K562 (cell line): ENCODE results near the gene GPR152. TPM values are rescaled to one million over a fixed set of nuclear protein-coding genes. Genes with fewer than 3 reads are reported as not detected.

Experiments
- ATAC-seq: fragments of 200-7000 bp; cut with Tn5 transposase; 3 replicates; pipeline ENCODE4 v1.9.1; 2020; ENCODE audit warnings: moderate library complexity
- BruUV-seq: library from RNA; stranded (reverse); fragments of 400-500 nt; replicated peaks from 2 replicates; lab custom pipeline; 2021; lab: Mats Ljungman, UMichigan
- CTCF ChIA-PET: fragments of 300-600 bp; formaldehyde crosslinking; extraction: SDS; loops from one replicate; lab custom pipeline; 2021; ENCODE audit warnings: low intra/inter-chr PET ratio; lab: Yijun Ruan, JAX
- POLR2A ChIA-PET: fragments of 300-600, 350-650 bp; sonication (Branson Sonifier 250); formaldehyde crosslinking; extraction: SDS; loops from one replicate; lab custom pipeline; 2021; ENCODE audit warnings: antibody characterized with exemption, inconsistent platforms; lab: Yijun Ruan, JAX
- DNase-seq, 4 experiments: peaks; one replicate each; pipeline versions ENCODE4 v3.0.0 to v3.0.0-alpha.2; 2011 to 2018; ENCODE audit warnings: low spot score in 3 of 4, mixed read lengths in 3 of 4; ENCODE audit errors: extremely low read depth in 1 of 4
- FAIRE-seq: peaks from 2 replicates; lab custom pipeline; 2011; peaks lifted over from hg19 to GRCh38; lab: Jason Lieb, UNC
- H2AFZ ChIP-seq: 2 replicates; pipeline ENCODE4 v1.6.0; 2011; ENCODE audit warnings: low read depth, low read length, control low read depth, inconsistent platforms
- H3K27ac ChIP-seq: fragments of 200-600 bp; 3 replicates; pipeline ENCODE4 v1.8.0; 2011; ENCODE audit warnings: low read depth, mild to moderate bottlenecking, control low read depth, inconsistent platforms, low read length, moderate library complexity, mixed read lengths; ENCODE audit errors: extremely low read depth
- H3K27me3 ChIP-seq, 2 experiments: fragments of 300-600 bp in 1 of 2; 2 replicates in 1 of 2; 3 replicates in 1 of 2; pipeline versions ENCODE4 v1.6.0 to v1.8.0; 2011; ENCODE audit warnings: inconsistent platforms in 2 of 2, low read length in 2 of 2, mild to moderate bottlenecking in 1 of 2, mixed read lengths in 1 of 2, moderate library complexity in 1 of 2; ENCODE audit not compliant: control insufficient read depth in 2 of 2, insufficient read depth in 2 of 2
- H3K36me3 ChIP-seq: fragments of 300-600 bp; 3 replicates; pipeline ENCODE4 v1.8.0; 2011; ENCODE audit warnings: mild to moderate bottlenecking, low read length, inconsistent platforms; ENCODE audit not compliant: control insufficient read depth, insufficient read depth
- H3K4me1 ChIP-seq, 2 experiments: fragments of 200-600 bp in 1 of 2; replicated peaks in 1 of 2; 2 replicates in 1 of 2; 3 replicates in 1 of 2; pipeline versions ENCODE4 v1.5.1 to v1.8.0; 2011; ENCODE audit warnings: inconsistent platforms in 2 of 2, low read length in 2 of 2, mild to moderate bottlenecking in 1 of 2, mixed read lengths in 1 of 2, moderate library complexity in 1 of 2; ENCODE audit not compliant: control insufficient read depth in 2 of 2, insufficient read depth in 2 of 2
- H3K4me2 ChIP-seq: 2 replicates; pipeline ENCODE4 v1.6.1; 2011; ENCODE audit warnings: low read length, control low read depth, inconsistent platforms, mixed read lengths; ENCODE audit not compliant: insufficient read depth
- H3K4me3 ChIP-seq: fragments of 200-600 bp; sonication (generic), shearing (Covaris generic); 2 replicates; pipeline ENCODE4 v1.5.1; 2016; ENCODE audit warnings: control low read depth, inconsistent platforms
- H3K79me2 ChIP-seq: fragments of 200-600 bp; 3 replicates; pipeline ENCODE4 v1.8.0; 2011; ENCODE audit warnings: low read length, inconsistent platforms; ENCODE audit not compliant: control insufficient read depth, insufficient read depth
- H3K9ac ChIP-seq, 2 experiments: 2 replicates each; pipeline versions ENCODE4 v1.6.0 to v1.6.1; 2011; ENCODE audit warnings: low read depth in 2 of 2, low read length in 2 of 2, control low read depth in 1 of 2, inconsistent platforms in 1 of 2, mild to moderate bottlenecking in 1 of 2, mixed read lengths in 1 of 2; ENCODE audit not compliant: insufficient read depth in 1 of 2
- H3K9me1 ChIP-seq: one replicate; pipeline ENCODE4 v1.6.0; 2011; ENCODE audit warnings: inconsistent platforms, mild to moderate bottlenecking, low read length, moderate library complexity; ENCODE audit not compliant: control insufficient read depth, insufficient read depth
- H3K9me3 ChIP-seq: replicated peaks from 2 replicates; pipeline ENCODE4 v1.5.1; 2011; ENCODE audit warnings: low read depth, low read length, inconsistent platforms; ENCODE audit not compliant: control insufficient read depth, insufficient read depth
- H4K20me1 ChIP-seq: replicated peaks from 2 replicates; pipeline ENCODE4 v1.6.1; 2011; ENCODE audit warnings: low read length, inconsistent platforms, mixed read lengths; ENCODE audit not compliant: control insufficient read depth, insufficient read depth
- ARNT ChIP-seq, 2 experiments: fragments of 450-650 bp; IDR thresholded peaks; 2 replicates each; pipeline ENCODE4 v1.6.1; 2016; ENCODE audit warnings: mild to moderate bottlenecking in 1 of 2
- ATF3 ChIP-seq, 2 experiments: fragments of 450-650 bp in 1 of 2; sonication (generic) in 1 of 2; formaldehyde crosslinking in 1 of 2; IDR thresholded peaks in 1 of 2; conservative IDR thresholded peaks in 1 of 2; 2 replicates each; pipeline versions ENCODE4 v1.6.1 to v1.8.1; 2016 to 2023; ENCODE audit warnings: mild to moderate bottlenecking in 2 of 2, moderate library complexity in 2 of 2, inconsistent platforms in 1 of 2, missing genetic modification reagents in 1 of 2
- DACH1 ChIP-seq: fragments of 450-650 bp; IDR thresholded peaks from 2 replicates; pipeline ENCODE4 v1.6.1; 2018; ENCODE audit not compliant: partially characterized antibody
- DPF2 ChIP-seq: fragments of 450-650 bp; IDR thresholded peaks from 2 replicates; pipeline ENCODE4 v1.6.1; 2016
- EGR1 ChIP-seq: fragments of 450-650 bp; conservative IDR thresholded peaks from 2 replicates; pipeline ENCODE4 v1.6.1; 2017; ENCODE audit warnings: mild to moderate bottlenecking
- FOSL1 ChIP-seq: fragments of 200-800 bp; sonication (Bioruptor generic); conservative IDR thresholded peaks from 2 replicates; pipeline ENCODE4 v1.6.1; 2016; ENCODE audit warnings: missing genetic modification characterization, missing compliant biosample characterization
- HDAC1 ChIP-seq, 2 experiments: fragments of 450-650 bp; IDR thresholded peaks; 2 replicates each; pipeline ENCODE4 v1.6.1; 2016 to 2017; ENCODE audit warnings: inconsistent platforms in 1 of 2, mild to moderate bottlenecking in 1 of 2, moderate library complexity in 1 of 2
- HIVEP1 ChIP-seq: fragments of 250-450 bp; sonication (Bioruptor Pico); IDR thresholded peaks from 2 replicates; pipeline ENCODE4 v1.4.0; 2020; ENCODE audit warnings: mild to moderate bottlenecking
- SMARCE1 ChIP-seq: fragments of 450-650 bp; IDR thresholded peaks from 2 replicates; pipeline ENCODE4 v1.7.1; 2016; ENCODE audit warnings: mild to moderate bottlenecking
- SPI1 ChIP-seq: IDR thresholded peaks from 2 replicates; pipeline ENCODE4 v1.6.1; 2011; ENCODE audit warnings: low read depth, low read length, control low read depth, borderline replicate concordance
- ZNF384 ChIP-seq: IDR thresholded peaks from 2 replicates; pipeline ENCODE4 v1.6.1; 2012; ENCODE audit warnings: low read depth, low read length, improper control_type of control experiment
- ZNF79 ChIP-seq: fragments of 250-450 bp; sonication (Bioruptor Pico); IDR thresholded peaks from 2 replicates; pipeline ENCODE4 v1.4.0; 2020; ENCODE audit warnings: low read depth, mild to moderate bottlenecking, moderate library complexity
- WGBS: fragments of 100-300 bp; shearing (Covaris generic); methylation state at CpG from one replicate; pipeline ENCODE4 v1.1.6; 2016; ENCODE audit warnings: low coverage, mixed read lengths; ENCODE audit not compliant: insufficient coverage; ENCODE audit errors: missing lambda C conversion rate; 5-methylcytosine and 5-hydroxymethylcytosine counted together
- in situ Hi-C: fragments of 300-500 bp; cut with MboI; formaldehyde crosslinking; loops from 4 replicates; pipeline ENCODE4 v1.15.0; 2018; ENCODE audit warnings: inconsistent platforms, mixed read lengths
- intact Hi-C: fragments of 100-400 bp; cut with micrococcal nuclease; formaldehyde crosslinking; loops from 2 replicates; pipeline ENCODE4 v1.14.2; 2022
- polyA plus RNA-seq, 8 experiments: library from polyadenylated mRNA; depleted of rRNA in 4 of 8; stranded (reverse) in 5 of 8; unstranded in 3 of 8; fragments of >200 nt; fragmentation: Nextera tagmentation in 2 of 8; fragmentation: Illumina TruSeq in 1 of 8; extraction: Ambion mirVana in 2 of 8; extraction: Trizol in 1 of 8; gene quantifications; 2 replicates each; pipeline versions ENCODE4 v1.2.1 to v1.2.3, GENCODE V29; 2011 to 2014; ENCODE audit warnings: inconsistent platforms in 1 of 8, missing spikeins in 1 of 8
- total RNA-seq, 7 experiments: library from RNA; depleted of rRNA in 6 of 7; stranded (reverse); fragments of >200 nt in 6 of 7; fragmentation: Illumina TruSeq in 2 of 7; extraction: Trizol in 2 of 7; gene quantifications; 2 replicates each; pipeline versions ENCODE4 v1.2.1 to v1.2.3, GENCODE V29; 2011 to 2021; ENCODE audit warnings: low replicate concordance in 1 of 7
- TF ChIP-seq, protein P1 (sequence below): fragments of 250-450 bp; sonication (Bioruptor Pico); IDR thresholded peaks from 2 replicates; pipeline ENCODE4 v1.8.0; 2022; ENCODE audit warnings: inconsistent platforms
- TF ChIP-seq, protein P2 (sequence below): fragments of 200-800 bp; sonication (Bioruptor generic); IDR thresholded peaks from 2 replicates; pipeline ENCODE4 v1.6.1; 2016; ENCODE audit warnings: missing genetic modification characterization, missing compliant biosample characterization

The GPR152 gene
- total and polyA plus RNA-seq, 9 of the 15 experiments (the other 6 are each of a cell fraction or from before 2014, with no cell fraction given): not detected

GRCh38 chr11:67482275-67482826 is 29.8 kb upstream of the GPR152 start:
- peak overlapping the region; percentile 73 for H3K27ac ChIP-seq
- H3K36me3 ChIP-seq: peaks cover 3% of the 10 kb centered on the region; the same call in 1 of the 3 replicates
- no peaks in the 10 kb centered on the region for H3K27me3 ChIP-seq
- peak overlapping the region; percentile 61 to 87 for H3K9ac ChIP-seq
- H3K9me3 ChIP-seq: no peaks in the 10 kb centered on the region
- peak overlapping the region; percentile 90 for H2AFZ ChIP-seq
- 0 out of 4 replicates have a peak, but pooled peaks of 1 of the 2 experiments have one; percentile 6 for TF ChIP-seq HDAC1 (IDR thresholded peaks at IDR 0.05)
- peak; percentile 88; the same call in 1 of the 2 replicates for TF ChIP-seq SPI1
- TF ChIP-seq ARNT (IDR thresholded peaks at IDR 0.05): 0 out of 4 replicates have a peak, but pooled peaks of 1 of the 2 experiments have one; percentile 39
- TF ChIP-seq, protein P1, sequence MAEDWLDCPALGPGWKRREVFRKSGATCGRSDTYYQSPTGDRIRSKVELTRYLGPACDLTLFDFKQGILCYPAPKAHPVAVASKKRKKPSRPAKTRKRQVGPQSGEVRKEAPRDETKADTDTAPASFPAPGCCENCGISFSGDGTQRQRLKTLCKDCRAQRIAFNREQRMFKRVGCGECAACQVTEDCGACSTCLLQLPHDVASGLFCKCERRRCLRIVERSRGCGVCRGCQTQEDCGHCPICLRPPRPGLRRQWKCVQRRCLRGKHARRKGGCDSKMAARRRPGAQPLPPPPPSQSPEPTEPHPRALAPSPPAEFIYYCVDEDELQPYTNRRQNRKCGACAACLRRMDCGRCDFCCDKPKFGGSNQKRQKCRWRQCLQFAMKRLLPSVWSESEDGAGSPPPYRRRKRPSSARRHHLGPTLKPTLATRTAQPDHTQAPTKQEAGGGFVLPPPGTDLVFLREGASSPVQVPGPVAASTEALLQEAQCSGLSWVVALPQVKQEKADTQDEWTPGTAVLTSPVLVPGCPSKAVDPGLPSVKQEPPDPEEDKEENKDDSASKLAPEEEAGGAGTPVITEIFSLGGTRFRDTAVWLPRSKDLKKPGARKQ (CRISPR knock-in tag): 0 out of 2 replicates have a peak, but pooled peaks have one; percentile 37
- TF ChIP-seq EGR1: no peak
- 0 out of 2 replicates have a peak, but pooled peaks have one; percentile 19 for TF ChIP-seq SMARCE1
- peak; percentile 91 for TF ChIP-seq ZNF384
- TF ChIP-seq DACH1: peak; percentile 59
- TF ChIP-seq, protein P2, sequence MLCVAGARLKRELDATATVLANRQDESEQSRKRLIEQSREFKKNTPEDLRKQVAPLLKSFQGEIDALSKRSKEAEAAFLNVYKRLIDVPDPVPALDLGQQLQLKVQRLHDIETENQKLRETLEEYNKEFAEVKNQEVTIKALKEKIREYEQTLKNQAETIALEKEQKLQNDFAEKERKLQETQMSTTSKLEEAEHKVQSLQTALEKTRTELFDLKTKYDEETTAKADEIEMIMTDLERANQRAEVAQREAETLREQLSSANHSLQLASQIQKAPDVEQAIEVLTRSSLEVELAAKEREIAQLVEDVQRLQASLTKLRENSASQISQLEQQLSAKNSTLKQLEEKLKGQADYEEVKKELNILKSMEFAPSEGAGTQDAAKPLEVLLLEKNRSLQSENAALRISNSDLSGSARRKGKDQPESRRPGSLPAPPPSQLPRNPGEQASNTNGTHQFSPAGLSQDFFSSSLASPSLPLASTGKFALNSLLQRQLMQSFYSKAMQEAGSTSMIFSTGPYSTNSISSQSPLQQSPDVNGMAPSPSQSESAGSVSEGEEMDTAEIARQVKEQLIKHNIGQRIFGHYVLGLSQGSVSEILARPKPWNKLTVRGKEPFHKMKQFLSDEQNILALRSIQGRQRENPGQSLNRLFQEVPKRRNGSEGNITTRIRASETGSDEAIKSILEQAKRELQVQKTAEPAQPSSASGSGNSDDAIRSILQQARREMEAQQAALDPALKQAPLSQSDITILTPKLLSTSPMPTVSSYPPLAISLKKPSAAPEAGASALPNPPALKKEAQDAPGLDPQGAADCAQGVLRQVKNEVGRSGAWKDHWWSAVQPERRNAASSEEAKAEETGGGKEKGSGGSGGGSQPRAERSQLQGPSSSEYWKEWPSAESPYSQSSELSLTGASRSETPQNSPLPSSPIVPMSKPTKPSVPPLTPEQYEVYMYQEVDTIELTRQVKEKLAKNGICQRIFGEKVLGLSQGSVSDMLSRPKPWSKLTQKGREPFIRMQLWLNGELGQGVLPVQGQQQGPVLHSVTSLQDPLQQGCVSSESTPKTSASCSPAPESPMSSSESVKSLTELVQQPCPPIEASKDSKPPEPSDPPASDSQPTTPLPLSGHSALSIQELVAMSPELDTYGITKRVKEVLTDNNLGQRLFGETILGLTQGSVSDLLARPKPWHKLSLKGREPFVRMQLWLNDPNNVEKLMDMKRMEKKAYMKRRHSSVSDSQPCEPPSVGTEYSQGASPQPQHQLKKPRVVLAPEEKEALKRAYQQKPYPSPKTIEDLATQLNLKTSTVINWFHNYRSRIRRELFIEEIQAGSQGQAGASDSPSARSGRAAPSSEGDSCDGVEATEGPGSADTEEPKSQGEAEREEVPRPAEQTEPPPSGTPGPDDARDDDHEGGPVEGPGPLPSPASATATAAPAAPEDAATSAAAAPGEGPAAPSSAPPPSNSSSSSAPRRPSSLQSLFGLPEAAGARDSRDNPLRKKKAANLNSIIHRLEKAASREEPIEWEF (CRISPR knock-in tag): 0 out of 2 replicates have a peak, but pooled peaks have one; percentile 39
- TF ChIP-seq ZNF79 (CRISPR knock-in tag): no peak
- peak; percentile 27; the same call in 1 of the 2 replicates for TF ChIP-seq DPF2
- TF ChIP-seq ATF3 (IDR thresholded peaks at IDR 0.05): peak; percentile 57
- no peak for TF ChIP-seq ATF3 (CRISPR knock-in tag; conservative IDR thresholded peaks at IDR 0.05)
- peak; percentile 57; the same call in 1 of the 2 replicates for TF ChIP-seq FOSL1
- TF ChIP-seq HIVEP1: no peak
- H4K20me1 ChIP-seq: no peaks in the 10 kb centered on the region
- ChIA-PET POLR2A (interaction anchor here (0.7 to 1.0 kb wide), 7 partner anchors 10 to 148 kb away, joined by 3 to 5 read pairs (median 3); partner anchors contain the start of gene PPP1CA), CTCF (interaction anchor here (0.7 kb wide), 1 partner anchor 446 kb away, joined by 3 read pairs; no protein-coding TSS in a partner anchor)
- DNase-seq: no peak
- peak; percentile 7 for ATAC-seq
- WGBS: 24% methylated on average over 19 of the region's 19 CpGs
- peaks cover 31% of the 10 kb centered on the region for H3K79me2 ChIP-seq
- H3K9me1 ChIP-seq: no peaks in the 10 kb centered on the region
- H3K4me1 ChIP-seq: peaks cover 33 to 52% of the 10 kb centered on the region in 2 experiments
- in situ Hi-C loops (no loop called here), intact Hi-C loops (loop anchor here (1.0 to 5.0 kb wide), 2 partner anchors 22 to 80 kb away; partner anchors contain the start of genes PPP1CA and TBC1D10C)
- H3K4me2 ChIP-seq: peak overlapping the region; percentile 78
- TSS peak; percentile 98 for BruUV-seq
- no peak for FAIRE-seq
- H3K4me3 ChIP-seq: peak overlapping the region; percentile 49
